WTC11 (cell line): ENCODE data around the gene DSTN. TPM values are rescaled to one million over a fixed set of nuclear protein-coding genes. Genes with fewer than 3 reads are reported as not detected.

Experiments used
- ATAC-seq: fragments of 200-7000 bp; cut with Tn5 transposase; 2 replicates; pipeline ENCODE4 v1.10.0; 2021; ENCODE audit warnings: mild to moderate bottlenecking, moderate library complexity
- CTCF ChIA-PET: fragments of 300-600 bp; sonication (Branson Sonifier 250); formaldehyde crosslinking; loops from one replicate; lab custom pipeline; 2021; ENCODE audit warnings: antibody characterized with exemption; lab: Charles Lee
- POLR2A ChIA-PET: fragments of 350-600 bp; sonication (Branson Sonifier 250); formaldehyde crosslinking; loops from one replicate; lab custom pipeline; 2021; ENCODE audit warnings: antibody characterized with exemption; lab: Charles Lee
- DNase-seq: peaks from one replicate; pipeline ENCODE4 v3.0.0; 2021; ENCODE audit warnings: low spot score
- H3K27ac Mint-ChIP-seq: 2 replicates; pipeline ENCODE4 v1.8.0; 2021; ENCODE audit warnings: mixed read lengths
- H3K27me3 Mint-ChIP-seq: 2 replicates; pipeline ENCODE4 v1.8.0; 2021; ENCODE audit warnings: low read depth, mild to moderate bottlenecking, moderate library complexity, mixed read lengths
- H3K36me3 Mint-ChIP-seq: 2 replicates; pipeline ENCODE4 v1.8.0; 2021; ENCODE audit warnings: mixed read lengths
- H3K4me1 Mint-ChIP-seq: 2 replicates; pipeline ENCODE4 v1.8.0; 2022; ENCODE audit warnings: mixed read lengths
- H3K4me3 Mint-ChIP-seq: 2 replicates; pipeline ENCODE4 v1.8.0; 2021; ENCODE audit warnings: mild to moderate bottlenecking, moderate library complexity, mixed read lengths
- H3K9me3 Mint-ChIP-seq: 2 replicates; pipeline ENCODE4 v1.8.0; 2021; ENCODE audit warnings: mixed read lengths
- AFF4 ChIP-seq: sonication (generic); formaldehyde crosslinking; IDR thresholded peaks from 2 replicates; pipeline ENCODE4 v1.8.1; 2023; ENCODE audit warnings: mild to moderate bottlenecking, missing genetic modification reagents, borderline replicate concordance
- ATF2 ChIP-seq: sonication (generic); formaldehyde crosslinking; IDR thresholded peaks from 2 replicates; pipeline ENCODE4 v1.8.1; 2022; ENCODE audit warnings: low read depth, missing genetic modification reagents, borderline replicate concordance
- ELF4 ChIP-seq: sonication (generic); formaldehyde crosslinking; IDR thresholded peaks from 2 replicates; pipeline ENCODE4 v1.8.1; 2022; ENCODE audit warnings: low read depth, mild to moderate bottlenecking, moderate library complexity, missing genetic modification reagents
- EMX1 ChIP-seq: fragments of 250-450 bp; sonication (Bioruptor Pico); IDR thresholded peaks from 2 replicates; pipeline ENCODE4 v1.8.0; 2021; ENCODE audit warnings: mild to moderate bottlenecking
- ETV6 ChIP-seq: sonication (generic); formaldehyde crosslinking; IDR thresholded peaks from 2 replicates; pipeline ENCODE4 v1.8.1; 2022; ENCODE audit warnings: mild to moderate bottlenecking, missing genetic modification reagents
- FOXP1 ChIP-seq: sonication (generic); formaldehyde crosslinking; IDR thresholded peaks from 2 replicates; pipeline ENCODE4 v1.8.0; 2022; ENCODE audit warnings: missing genetic modification reagents, mild to moderate bottlenecking, moderate library complexity, borderline replicate concordance
- HMGA2 ChIP-seq: fragments of 250-450 bp; sonication (Bioruptor Pico); IDR thresholded peaks from 2 replicates; pipeline ENCODE4 v1.4.0; 2021; ENCODE audit warnings: mild to moderate bottlenecking, moderate library complexity
- JUN ChIP-seq: sonication (generic); formaldehyde crosslinking; IDR thresholded peaks from 2 replicates; pipeline ENCODE4 v1.8.0; 2023; ENCODE audit warnings: mild to moderate bottlenecking, missing genetic modification reagents
- MLX ChIP-seq: sonication (generic); formaldehyde crosslinking; IDR thresholded peaks from 2 replicates; pipeline ENCODE4 v1.8.1; 2023; ENCODE audit warnings: mild to moderate bottlenecking, missing genetic modification reagents, moderate library complexity
- NFATC4 ChIP-seq: fragments of 250-450 bp; sonication (Bioruptor Pico); IDR thresholded peaks from 2 replicates; pipeline ENCODE4 v1.9.0; 2021; ENCODE audit warnings: mild to moderate bottlenecking
- NR3C1 ChIP-seq: sonication (generic); formaldehyde crosslinking; conservative IDR thresholded peaks from 2 replicates; pipeline ENCODE4 v1.8.1; 2023; ENCODE audit warnings: low read depth, mild to moderate bottlenecking, missing genetic modification reagents
- PRRX2 ChIP-seq: fragments of 250-450 bp; sonication (Bioruptor Pico); IDR thresholded peaks from 2 replicates; pipeline ENCODE4 v1.8.0; 2021; ENCODE audit warnings: mild to moderate bottlenecking
- TCF7 ChIP-seq: sonication (generic); formaldehyde crosslinking; IDR thresholded peaks from 2 replicates; pipeline ENCODE4 v1.8.0; 2022; ENCODE audit warnings: mild to moderate bottlenecking, low read depth, missing genetic modification reagents, moderate library complexity
- ZBTB21 ChIP-seq: sonication (generic); formaldehyde crosslinking; IDR thresholded peaks from 2 replicates; pipeline ENCODE4 v1.8.1; 2023; ENCODE audit warnings: mild to moderate bottlenecking, missing genetic modification reagents, borderline replicate concordance
- ZNF317 ChIP-seq: sonication (generic); formaldehyde crosslinking; IDR thresholded peaks from 2 replicates; pipeline ENCODE4 v1.8.1; 2023; ENCODE audit warnings: low read depth, mild to moderate bottlenecking, moderate library complexity, missing genetic modification reagents, borderline replicate concordance
- ZNF512 ChIP-seq: sonication (generic); formaldehyde crosslinking; IDR thresholded peaks from 2 replicates; pipeline ENCODE4 v1.8.1; 2022; ENCODE audit warnings: missing genetic modification reagents, borderline replicate concordance
- total RNA-seq: library from RNA; stranded (reverse); gene quantifications from 3 replicates; pipeline ENCODE4 v1.2.3, GENCODE V29; 2021
- TF ChIP-seq, protein P1 (sequence below): fragments of 250-450 bp; sonication (Bioruptor Pico); conservative IDR thresholded peaks from 2 replicates; pipeline ENCODE4 v1.9.0; 2021; ENCODE audit warnings: mild to moderate bottlenecking
- TF ChIP-seq, protein P2 (sequence below): fragments of 250-450 bp; sonication (Bioruptor Pico); IDR thresholded peaks from 2 replicates; pipeline ENCODE4 v1.8.0; 2021; ENCODE audit warnings: mild to moderate bottlenecking

The DSTN gene
- total RNA-seq, 1 experiment from 2014 or later = 153 TPM

- TF ChIP-seq JUN (CRISPR knock-in tag) = no peak
- TF ChIP-seq, protein P1, sequence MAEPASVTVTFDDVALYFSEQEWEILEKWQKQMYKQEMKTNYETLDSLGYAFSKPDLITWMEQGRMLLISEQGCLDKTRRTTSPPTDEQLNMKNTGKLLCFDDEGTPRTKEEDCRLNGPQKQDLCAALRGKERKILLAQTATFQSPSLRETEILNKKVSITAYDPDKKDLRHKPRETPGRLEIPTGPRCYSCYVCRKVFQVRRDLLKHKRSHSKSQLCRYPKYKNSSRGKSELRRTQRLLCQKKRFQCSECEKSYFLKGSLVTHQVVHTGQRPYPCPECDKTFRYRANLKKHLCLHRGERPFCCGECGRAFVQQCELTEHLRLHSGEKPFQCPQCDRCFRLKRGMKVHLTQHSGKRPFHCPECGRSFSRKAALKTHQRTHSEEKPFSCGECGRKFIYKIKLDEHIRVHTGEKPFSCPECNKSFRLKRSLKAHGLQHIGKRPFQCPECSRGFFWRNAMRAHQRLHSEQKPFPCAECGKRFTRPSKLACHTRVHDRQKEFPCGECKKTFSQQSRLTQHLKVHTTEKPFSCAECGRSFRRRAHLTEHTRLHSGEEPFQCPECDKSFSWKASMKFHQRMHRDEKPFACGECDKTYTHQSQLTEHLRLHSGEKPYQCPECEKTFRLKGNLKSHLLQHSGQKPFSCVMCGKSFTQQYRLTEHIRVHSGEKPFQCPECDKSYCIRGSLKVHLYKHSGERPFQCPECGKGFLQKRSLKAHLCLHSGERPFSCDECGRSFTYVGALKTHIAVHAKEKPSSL (CRISPR knock-in tag) = no peak
- TF ChIP-seq MLX (CRISPR knock-in tag) = no peak
- no peak for TF ChIP-seq NFATC4
Observed at GRCh38 chr20:17625246-17626051, 55.6 kb downstream of the DSTN start (continued).

- ChIA-PET CTCF (interaction anchor here (1.0 to 1.2 kb wide), 3 partner anchors 9 to 57 kb away, joined by 3 read pairs; partner anchors contain the start of gene DSTN), POLR2A (no interaction called here)
- Mint-ChIP-seq H3K9me3 (no peaks in the 10 kb centered on the region), H3K27ac (peak overlapping the region; percentile 13; the same call in 1 of the 2 replicates), H3K27me3 (no peaks in the 10 kb centered on the region), H3K36me3 (peaks cover 52% of the 10 kb centered on the region), H3K4me1 (no peaks in the 10 kb centered on the region), H3K4me3 (no peak overlapping the region)
- DNase-seq = no peak
- ATAC-seq = no peak
- TF ChIP-seq PRRX2 (CRISPR knock-in tag) (no peak), ZNF317 (CRISPR knock-in tag) (no peak), FOXP1 (no peak), ETV6 (CRISPR knock-in tag) (no peak), ATF2 (no peak), ZNF512 (no peak), HMGA2 (CRISPR knock-in tag) (no peak), MLX (CRISPR knock-in tag) (no peak), ELF4 (CRISPR knock-in tag) (no peak), EMX1 (CRISPR knock-in tag) (no peak), ZBTB21 (CRISPR knock-in tag) (no peak), NR3C1 (CRISPR knock-in tag) (no peak), AFF4 (CRISPR knock-in tag) (no peak), TCF7 (no peak)
- TF ChIP-seq, protein P1 (CRISPR knock-in tag) = no peak
- TF ChIP-seq, protein P2, sequence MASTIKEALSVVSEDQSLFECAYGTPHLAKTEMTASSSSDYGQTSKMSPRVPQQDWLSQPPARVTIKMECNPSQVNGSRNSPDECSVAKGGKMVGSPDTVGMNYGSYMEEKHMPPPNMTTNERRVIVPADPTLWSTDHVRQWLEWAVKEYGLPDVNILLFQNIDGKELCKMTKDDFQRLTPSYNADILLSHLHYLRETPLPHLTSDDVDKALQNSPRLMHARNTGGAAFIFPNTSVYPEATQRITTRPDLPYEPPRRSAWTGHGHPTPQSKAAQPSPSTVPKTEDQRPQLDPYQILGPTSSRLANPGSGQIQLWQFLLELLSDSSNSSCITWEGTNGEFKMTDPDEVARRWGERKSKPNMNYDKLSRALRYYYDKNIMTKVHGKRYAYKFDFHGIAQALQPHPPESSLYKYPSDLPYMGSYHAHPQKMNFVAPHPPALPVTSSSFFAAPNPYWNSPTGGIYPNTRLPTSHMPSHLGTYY (CRISPR knock-in tag) = no peak
Observed at GRCh38 chr20:17626217-17627007, 56.5 kb downstream of the DSTN start.
